ENCODE results near the gene ZNF609. TPM values are rescaled to one million over a fixed set of nuclear protein-coding genes. Genes with fewer than 3 reads are reported as not detected.

ZNF609 gene
- total RNA-seq, 2 donors from 2014 or later, result 52.3 to 54.8 TPM

- no peaks in the 10 kb centered on the region for H3K4me1 ChIP-seq (ENCODE audit: control insufficient read depth, insufficient read depth, low read length)
- Mint-ChIP-seq H3K4me1 (peaks cover 10% of the 10 kb centered on the region), H3K36me3 (ENCODE audit: low read depth) (peaks cover 18% of the 10 kb centered on the region), H3K4me3 (no peak overlapping the region), H3K27ac (no peak overlapping the region), H3K9me3 (no peaks in the 10 kb centered on the region), H3K27me3 (ENCODE audit: insufficient read depth) (no peaks in the 10 kb centered on the region)
- no peak for TF ChIP-seq CTCF (conservative IDR thresholded peaks at IDR 0.05)
- DNase-seq, result no peak
- H3K36me3 ChIP-seq (ENCODE audit: control insufficient read depth, insufficient read depth, low read length), result peaks cover 19% of the 10 kb centered on the region
- H3K9ac ChIP-seq (ENCODE audit: extremely low read depth, low read length, poor library complexity, severe bottlenecking), result no peak overlapping the region
- H3K27ac ChIP-seq (ENCODE audit: low read depth, low read length), result no peak overlapping the region
- H3K9me3 ChIP-seq (ENCODE audit: control insufficient read depth, low read length), result no peaks in the 10 kb centered on the region
- WGBS, 2 experiments (ENCODE audit: insufficient coverage in 1 of 2, insufficient read length in 1 of 2), result 9% methylated on average over 1 of the region's 1 CpG; no CpG with 5 or more reads in 1 of the 2 experiments
- H3K4me3 ChIP-seq (ENCODE audit: low read length), result no peak overlapping the region
- H3K27me3 ChIP-seq (ENCODE audit: control insufficient read depth, insufficient read depth, low read length, poor library complexity, severe bottlenecking), result no peaks in the 10 kb centered on the region
Observed at GRCh38 chr15:64478863-64479262, 18.5 kb downstream of the ZNF609 start.

GRCh38 chr15:64480891-64481290 is 20.5 kb downstream of the ZNF609 start:
- no peaks in the 10 kb centered on the region for H3K4me1 ChIP-seq (ENCODE audit: control insufficient read depth, insufficient read depth, low read length)
- peaks cover 15% of the 10 kb centered on the region for H3K36me3 ChIP-seq (ENCODE audit: control insufficient read depth, insufficient read depth, low read length)
- no peak for DNase-seq
- H3K9me3 ChIP-seq (ENCODE audit: control insufficient read depth, low read length), result no peaks in the 10 kb centered on the region
- Mint-ChIP-seq H3K9me3 (no peaks in the 10 kb centered on the region), H3K4me1 (peaks cover 9% of the 10 kb centered on the region), H3K4me3 (no peak overlapping the region), H3K27ac (no peak overlapping the region), H3K27me3 (ENCODE audit: insufficient read depth) (no peaks in the 10 kb centered on the region), H3K36me3 (ENCODE audit: low read depth) (peaks cover 19% of the 10 kb centered on the region)
- no peak for TF ChIP-seq CTCF (conservative IDR thresholded peaks at IDR 0.05)
- WGBS, 2 experiments (ENCODE audit: insufficient coverage in 1 of 2, insufficient read length in 1 of 2), result 92 to 100% methylated on average over 3 to 4 of the region's 4 CpGs
- no peak overlapping the region for H3K9ac ChIP-seq (ENCODE audit: extremely low read depth, low read length, poor library complexity, severe bottlenecking)
- H3K27ac ChIP-seq (ENCODE audit: low read depth, low read length), result no peak overlapping the region
- H3K4me3 ChIP-seq (ENCODE audit: low read length), result no peak overlapping the region
- H3K27me3 ChIP-seq (ENCODE audit: control insufficient read depth, insufficient read depth, low read length, poor library complexity, severe bottlenecking), result no peaks in the 10 kb centered on the region

GRCh38 chr15:64483749-64484148 is 23.4 kb downstream of the ZNF609 start:
- Histone ChIP-seq H3K9ac (ENCODE audit: extremely low read depth, low read length, poor library complexity, severe bottlenecking) (no peak overlapping the region), H3K9me3 (ENCODE audit: control insufficient read depth, low read length) (no peaks in the 10 kb centered on the region), H3K4me1 (ENCODE audit: control insufficient read depth, insufficient read depth, low read length) (no peaks in the 10 kb centered on the region), H3K4me3 (ENCODE audit: low read length) (no peak overlapping the region), H3K36me3 (ENCODE audit: control insufficient read depth, insufficient read depth, low read length) (peaks cover 34% of the 10 kb centered on the region), H3K27me3 (ENCODE audit: control insufficient read depth, insufficient read depth, low read length, poor library complexity, severe bottlenecking) (no peaks in the 10 kb centered on the region), H3K27ac (ENCODE audit: low read depth, low read length) (no peak overlapping the region)
- Mint-ChIP-seq H3K27me3 (ENCODE audit: insufficient read depth) (no peaks in the 10 kb centered on the region), H3K4me3 (no peak overlapping the region), H3K9me3 (no peaks in the 10 kb centered on the region), H3K4me1 (no peaks in the 10 kb centered on the region), H3K36me3 (ENCODE audit: low read depth) (peaks cover 27% of the 10 kb centered on the region), H3K27ac (no peak overlapping the region)
- no peak for TF ChIP-seq CTCF (conservative IDR thresholded peaks at IDR 0.05)
- no peak for DNase-seq
